ENCODE measurements around the gene RHBDF2.

- TF ChIP-seq CTCF (conservative IDR thresholded peaks at IDR 0.05) (peak; percentile 60), EZH2 (IDR thresholded peaks at IDR 0.05; ENCODE audit: low read depth) (no peak)
These were observed 42.4 kb downstream of the RHBDF2 start for GRCh38 chr17:76458580-76459490.

Measured in PC-9 (cell line).